Nephron (organoid): ENCODE results near the gene NT5C2.
A peak's percentile ranks its signal among the peaks of the same experiment; 100 is the strongest.
"Not testable (repeated sequence)": the region's sequence is repeated elsewhere in the genome, so short reads cannot be mapped to it uniquely, and the experiment has no call there.

ENCODE experiments used
- H3K27ac Mint-ChIP-seq, 3 experiments: 2 replicates each; pipeline ENCODE4 v1.8.0; 2020; ENCODE audit warnings: mixed read lengths in 3 of 3, mild to moderate bottlenecking in 2 of 3, moderate library complexity in 1 of 3
- H3K27me3 Mint-ChIP-seq: 2 replicates; pipeline ENCODE4 v1.8.0; 2021; ENCODE audit warnings: low read depth, mild to moderate bottlenecking, moderate library complexity, mixed read lengths
- H3K36me3 Mint-ChIP-seq: 2 replicates; pipeline ENCODE4 v1.8.0; 2020; ENCODE audit warnings: low read depth, mixed read lengths
- H3K4me1 Mint-ChIP-seq: 2 replicates; pipeline ENCODE4 v1.8.0; 2020; ENCODE audit warnings: mixed read lengths
- H3K4me3 Mint-ChIP-seq, 3 experiments: 2 replicates each; pipeline ENCODE4 v1.8.0; 2020; ENCODE audit warnings: mild to moderate bottlenecking in 3 of 3, mixed read lengths in 3 of 3, moderate library complexity in 2 of 3
- H3K9me3 Mint-ChIP-seq: 2 replicates; pipeline ENCODE4 v1.8.0; 2020; ENCODE audit warnings: mixed read lengths
- CTCF ChIP-seq, 3 experiments: fragments of 200-600 bp; sonication (generic); IDR thresholded peaks; one replicate each; pipeline ENCODE4 v1.5.0; 2021; ENCODE audit warnings: antibody characterized with exemption in 3 of 3; ENCODE audit not compliant: unreplicated experiment in 3 of 3

Gene NT5C2

GRCh38 chr10:103232131-103232673 is 39.1 kb upstream of the NT5C2 start:
- Mint-ChIP-seq H3K27me3 (peaks cover 4% of the 10 kb centered on the region), H3K27ac (peak overlapping the region; percentile 0 to 89 (median 20)), H3K4me3 (no peak overlapping the region), H3K36me3 (no peaks in the 10 kb centered on the region), H3K4me1 (peaks cover 25% of the 10 kb centered on the region), H3K9me3 (no peaks in the 10 kb centered on the region)
- TF ChIP-seq CTCF (IDR thresholded peaks at IDR 0.05; ENCODE audit: unreplicated experiment in 3 of 3): no peak

- no peak overlapping the region for H3K4me3 Mint-ChIP-seq
- no peaks in the 10 kb centered on the region for H3K36me3 Mint-ChIP-seq
- H3K27me3 Mint-ChIP-seq: peaks cover 4% of the 10 kb centered on the region
- H3K9me3 Mint-ChIP-seq: no peaks in the 10 kb centered on the region
- H3K27ac Mint-ChIP-seq: peak overlapping the region; percentile 89 to 92 (median 91)
- H3K4me1 Mint-ChIP-seq: peaks cover 25% of the 10 kb centered on the region
- no peak for TF ChIP-seq CTCF (IDR thresholded peaks at IDR 0.05; ENCODE audit: unreplicated experiment in 3 of 3)
Measured at GRCh38 chr10:103231047-103231551, 38.0 kb upstream of the NT5C2 start.

- peaks cover 25% of the 10 kb centered on the region for H3K4me1 Mint-ChIP-seq
- peaks cover 4% of the 10 kb centered on the region for H3K36me3 Mint-ChIP-seq
- H3K27ac Mint-ChIP-seq: no peak overlapping the region
- no peaks in the 10 kb centered on the region for H3K27me3 Mint-ChIP-seq
- H3K9me3 Mint-ChIP-seq: peaks cover 15% of the 10 kb centered on the region
- no peak for TF ChIP-seq CTCF (IDR thresholded peaks at IDR 0.05; ENCODE audit: unreplicated experiment in 3 of 3)
- H3K4me3 Mint-ChIP-seq: no peak overlapping the region
Measured at GRCh38 chr10:103227416-103227815, 34.3 kb upstream of the NT5C2 start.

GRCh38 chr10:103225939-103226338 is 32.9 kb upstream of the NT5C2 start:
- H3K4me1 Mint-ChIP-seq: peaks cover 13% of the 10 kb centered on the region
- H3K27me3 Mint-ChIP-seq: no peaks in the 10 kb centered on the region
- TF ChIP-seq CTCF (IDR thresholded peaks at IDR 0.05; ENCODE audit: unreplicated experiment in 3 of 3): no peak
- H3K27ac Mint-ChIP-seq: no peak overlapping the region
- H3K36me3 Mint-ChIP-seq: peaks cover 4% of the 10 kb centered on the region
- peaks cover 18% of the 10 kb centered on the region for H3K9me3 Mint-ChIP-seq
- no peak overlapping the region for H3K4me3 Mint-ChIP-seq

GRCh38 chr10:103224721-103225120 is 31.6 kb upstream of the NT5C2 start:
- peaks cover 18% of the 10 kb centered on the region for H3K9me3 Mint-ChIP-seq
- H3K4me3 Mint-ChIP-seq, H3K4me1 Mint-ChIP-seq, H3K27me3 Mint-ChIP-seq, H3K27ac Mint-ChIP-seq, H3K36me3 Mint-ChIP-seq: not testable (repeated sequence)

- no peak for TF ChIP-seq CTCF (IDR thresholded peaks at IDR 0.05; ENCODE audit: unreplicated experiment in 3 of 3)
- Mint-ChIP-seq H3K4me1 (peaks cover 7% of the 10 kb centered on the region), H3K4me3 (no peak overlapping the region), H3K9me3 (peaks cover 18% of the 10 kb centered on the region), H3K27ac (no peak overlapping the region), H3K36me3 (peaks cover 4% of the 10 kb centered on the region), H3K27me3 (no peaks in the 10 kb centered on the region)
Measured at GRCh38 chr10:103224133-103224532, 31.1 kb upstream of the NT5C2 start.

- H3K27ac Mint-ChIP-seq: peak overlapping the region in 1 of 3 experiments; percentile 2
- not testable (repeated sequence) for H3K4me3 Mint-ChIP-seq, H3K36me3 Mint-ChIP-seq, H3K9me3 Mint-ChIP-seq, H3K27me3 Mint-ChIP-seq, H3K4me1 Mint-ChIP-seq
Measured at GRCh38 chr10:103216362-103216761, 23.3 kb upstream of the NT5C2 start.
